Urinary bladder (tissue), 4 donors: ENCODE data around the gene RRAS2. TPM values are rescaled to one million over a fixed set of nuclear protein-coding genes. Genes with fewer than 3 reads are reported as not detected.
"Not testable (repeated sequence)": the region's sequence is repeated elsewhere in the genome, so short reads cannot be mapped to it uniquely, and the experiment has no call there.

ENCODE experiments used
- DNase-seq: peaks from one replicate; pipeline ENCODE4 v3.0.0-alpha.2; 2015; ENCODE audit errors: extremely low spot score
- H3K27ac ChIP-seq: one replicate; pipeline ENCODE4 v1.5.1; 2013; ENCODE audit warnings: low read depth, mild to moderate bottlenecking, moderate library complexity
- H3K36me3 ChIP-seq: one replicate; pipeline ENCODE4 v1.6.1; 2013; ENCODE audit warnings: mild to moderate bottlenecking, moderate library complexity; ENCODE audit not compliant: insufficient read depth
- H3K4me1 ChIP-seq: one replicate; pipeline ENCODE4 v1.6.1; 2013; ENCODE audit warnings: mild to moderate bottlenecking, moderate library complexity; ENCODE audit not compliant: insufficient read depth
- H3K4me3 ChIP-seq: one replicate; pipeline ENCODE4 v1.5.1; 2013; ENCODE audit warnings: low read depth, low read length
- WGBS: extraction: QIAGEN DNeasy Blood & Tissue Kit; methylation state at CpG from one replicate; pipeline ENCODE4 v1.1.7; 2013; 5-methylcytosine and 5-hydroxymethylcytosine counted together
- polyA plus RNA-seq: library from polyadenylated mRNA; stranded (reverse); fragments of 200-250 nt; gene quantifications from one replicate; pipeline ENCODE4 v1.2.3, GENCODE V29; 2013
- total RNA-seq: library from RNA; depleted of rRNA; stranded (reverse); fragments of >200 nt; gene quantifications from one replicate; pipeline ENCODE4 v1.2.3, GENCODE V29; 2014
- donor health status: healthy with polysubstance abuse.
- donor health status: healthy.

Gene RRAS2
- total RNA-seq (46.7 TPM), polyA plus RNA-seq (23.4 TPM)

DNA sequence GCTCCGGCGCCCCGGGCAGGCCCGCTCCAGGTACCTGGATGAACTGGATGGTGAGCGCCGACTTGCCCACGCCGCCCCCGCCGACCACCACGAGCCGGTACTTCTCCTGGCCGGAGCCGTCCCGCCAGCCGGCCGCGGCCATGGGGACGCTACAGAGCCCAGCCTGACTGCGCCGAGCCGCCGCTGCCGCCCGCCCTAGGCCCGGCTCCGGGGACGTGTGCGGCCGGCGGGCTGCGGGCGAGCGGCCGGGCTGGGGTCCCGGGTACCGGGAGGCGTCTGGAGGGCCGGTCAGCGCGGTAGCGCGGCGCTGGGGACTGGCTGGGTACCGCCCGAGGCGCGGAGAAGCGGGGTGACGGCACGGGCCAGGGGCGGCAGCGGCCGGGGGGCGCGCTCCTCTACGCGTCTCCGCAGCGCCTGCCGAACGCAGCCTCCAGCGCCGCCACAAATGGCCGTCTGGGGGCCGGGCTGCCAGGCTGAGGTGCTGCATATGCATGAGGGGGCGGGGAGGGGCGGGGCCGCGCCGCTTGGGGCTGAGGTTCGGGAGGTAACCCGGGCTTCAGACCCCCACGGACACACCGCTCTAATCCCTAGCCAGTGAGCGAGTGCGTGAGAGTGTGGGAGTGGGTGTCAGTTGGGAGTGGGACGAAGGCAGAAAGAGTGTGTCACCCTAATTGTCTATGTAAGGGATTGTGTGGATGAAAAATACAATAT lies at the start of gene RRAS2:
Gene RRAS2 (minus strand): TSS at position 455 of the 711 bp plus-strand sequence. CDS start 313 bp downstream, at position 142.
- Histone ChIP-seq H3K4me3 (peak within 1 kb of the TSS; percentile 96), H3K27ac (peak within 1 kb of the TSS; percentile 80), H3K4me1 (no peaks in the 10 kb centered on the region), H3K36me3 (no peaks in the 10 kb centered on the region)
- WGBS: 2% methylated on average over 78 of the region's 78 CpGs
- no peak for DNase-seq

GRCh38 chr11:14408612-14409011 lies 49.6 kb upstream of the RRAS2 start:
- Histone ChIP-seq H3K4me3 (no peak overlapping the region), H3K36me3 (no peaks in the 10 kb centered on the region), H3K4me1 (no peaks in the 10 kb centered on the region), H3K27ac (no peak overlapping the region)
- 91% methylated on average over 2 of the region's 2 CpGs for WGBS
- no peak for DNase-seq

DNA sequence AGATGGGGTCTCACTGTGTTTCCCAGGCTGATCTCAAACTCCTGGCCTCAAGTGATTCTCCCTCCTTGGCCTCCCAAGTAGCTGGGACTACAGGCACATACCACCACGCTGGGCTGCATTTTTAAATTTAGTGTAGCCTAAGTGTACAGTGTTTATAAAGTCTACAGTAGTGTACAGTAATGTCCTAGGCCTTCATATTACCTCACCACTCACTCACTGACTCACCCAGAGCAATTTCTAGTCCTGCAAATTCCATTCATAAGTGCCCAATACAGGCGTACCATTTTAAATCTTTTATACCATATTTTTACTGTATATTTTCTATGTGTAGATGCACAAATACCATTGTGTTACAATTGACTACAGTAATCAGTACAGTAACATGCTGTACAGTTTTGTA lies 47.1 kb upstream of the RRAS2 start:
- DNase-seq, H3K36me3 ChIP-seq, H3K4me1 ChIP-seq, H3K4me3 ChIP-seq, H3K27ac ChIP-seq: not testable (repeated sequence)
- WGBS: 95% methylated on average over 2 of the region's 2 CpGs

- not testable (repeated sequence) for DNase-seq, H3K36me3 ChIP-seq, H3K27ac ChIP-seq, H3K4me3 ChIP-seq, H3K4me1 ChIP-seq
- WGBS: 97% methylated on average over 6 of the region's 6 CpGs
Observed at GRCh38 chr11:14403528-14403927, 44.5 kb upstream of the RRAS2 start.

GRCh38 chr11:14399087-14399486 lies 40.1 kb upstream of the RRAS2 start:
- H3K36me3 ChIP-seq: no peaks in the 10 kb centered on the region
- H3K27ac ChIP-seq: no peak overlapping the region
- no peak for DNase-seq
- H3K4me1 ChIP-seq: no peaks in the 10 kb centered on the region
- no peak overlapping the region for H3K4me3 ChIP-seq
- 61% methylated on average over 1 of the region's 1 CpG for WGBS

GRCh38 chr11:14396273-14396672 lies 37.3 kb upstream of the RRAS2 start:
- Histone ChIP-seq H3K4me3 (no peak overlapping the region), H3K27ac (no peak overlapping the region), H3K4me1 (no peaks in the 10 kb centered on the region), H3K36me3 (no peaks in the 10 kb centered on the region)
- DNase-seq: no peak

DNA sequence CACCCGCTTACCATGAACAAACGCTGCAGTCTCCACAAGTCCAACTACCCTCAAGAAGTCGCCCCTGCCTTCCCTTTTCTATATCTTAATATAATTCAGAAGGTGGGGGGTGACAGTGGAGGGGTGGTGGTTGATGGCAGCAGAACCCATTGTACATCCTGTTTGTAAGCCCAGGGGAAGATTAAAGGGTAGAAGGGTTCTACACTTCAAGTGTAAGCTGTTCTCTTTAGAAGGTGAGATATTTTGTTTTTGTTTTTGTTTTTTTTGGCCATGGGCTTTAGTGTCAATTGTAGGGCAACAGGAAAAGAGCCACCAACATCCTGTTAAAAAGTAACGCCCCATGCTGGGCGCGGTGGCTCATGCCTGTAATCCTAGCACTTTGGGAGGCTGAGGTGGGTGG lies 34.9 kb upstream of the RRAS2 start:
- WGBS: 94% methylated on average over 6 of the region's 6 CpGs
- H3K36me3 ChIP-seq: no peaks in the 10 kb centered on the region
- DNase-seq: no peak
- H3K4me3 ChIP-seq: no peak overlapping the region
- H3K4me1 ChIP-seq: no peaks in the 10 kb centered on the region
- no peak overlapping the region for H3K27ac ChIP-seq

DNA sequence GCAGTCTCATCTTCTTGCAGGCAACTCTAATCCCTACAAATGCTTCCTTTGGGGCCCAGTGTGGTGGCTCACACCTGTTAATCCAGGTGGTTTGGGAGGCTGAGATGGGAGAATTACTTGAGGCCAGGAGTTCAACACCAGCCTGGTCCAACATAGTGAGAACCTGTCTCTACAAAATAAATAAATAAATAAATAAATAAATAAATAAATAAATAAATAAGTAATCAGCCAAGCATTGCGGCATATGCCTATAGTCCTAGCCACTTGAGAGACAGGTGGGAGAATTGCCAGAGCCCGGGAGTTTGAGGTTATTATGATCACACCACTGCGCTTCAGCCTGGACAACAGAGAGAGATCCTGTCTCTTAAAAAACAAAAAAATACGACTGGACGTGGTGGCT lies 34.1 kb upstream of the RRAS2 start:
- H3K27ac ChIP-seq: no peak overlapping the region
- H3K36me3 ChIP-seq: no peaks in the 10 kb centered on the region
- no peak for DNase-seq
- WGBS: 94% methylated on average over 5 of the region's 5 CpGs
- no peaks in the 10 kb centered on the region for H3K4me1 ChIP-seq
- no peak overlapping the region for H3K4me3 ChIP-seq

DNA sequence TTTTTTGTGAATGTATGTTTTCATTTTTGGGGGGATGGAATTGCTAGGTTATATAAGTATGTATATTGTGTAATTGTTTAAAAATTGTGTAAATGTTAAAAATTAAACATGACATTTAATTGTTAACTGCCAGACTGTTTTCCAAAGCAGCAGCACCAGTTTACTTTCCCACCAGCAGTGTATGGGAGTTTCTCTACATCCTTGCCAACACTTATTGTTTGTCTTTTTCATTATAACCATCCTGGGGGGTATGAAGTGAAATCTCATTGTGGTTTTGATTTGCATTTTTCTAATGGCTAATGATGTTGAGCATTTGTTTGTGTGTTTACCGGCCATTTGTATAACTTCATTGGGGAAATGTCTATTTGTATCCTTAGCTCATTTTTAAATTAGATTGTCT lies 31.7 kb upstream of the RRAS2 start:
- no peaks in the 10 kb centered on the region for H3K36me3 ChIP-seq
- no peak for DNase-seq
- H3K4me3 ChIP-seq: no peak overlapping the region
- H3K4me1 ChIP-seq: no peaks in the 10 kb centered on the region
- H3K27ac ChIP-seq: no peak overlapping the region
- WGBS: 99% methylated on average over 1 of the region's 1 CpG

GRCh38 chr11:14388352-14388751 lies 29.4 kb upstream of the RRAS2 start:
- H3K27ac ChIP-seq: no peak overlapping the region
- H3K36me3 ChIP-seq: no peaks in the 10 kb centered on the region
- H3K4me3 ChIP-seq: no peak overlapping the region
- no peak for DNase-seq
- 74% methylated on average over 4 of the region's 4 CpGs for WGBS
- H3K4me1 ChIP-seq: no peaks in the 10 kb centered on the region

DNA sequence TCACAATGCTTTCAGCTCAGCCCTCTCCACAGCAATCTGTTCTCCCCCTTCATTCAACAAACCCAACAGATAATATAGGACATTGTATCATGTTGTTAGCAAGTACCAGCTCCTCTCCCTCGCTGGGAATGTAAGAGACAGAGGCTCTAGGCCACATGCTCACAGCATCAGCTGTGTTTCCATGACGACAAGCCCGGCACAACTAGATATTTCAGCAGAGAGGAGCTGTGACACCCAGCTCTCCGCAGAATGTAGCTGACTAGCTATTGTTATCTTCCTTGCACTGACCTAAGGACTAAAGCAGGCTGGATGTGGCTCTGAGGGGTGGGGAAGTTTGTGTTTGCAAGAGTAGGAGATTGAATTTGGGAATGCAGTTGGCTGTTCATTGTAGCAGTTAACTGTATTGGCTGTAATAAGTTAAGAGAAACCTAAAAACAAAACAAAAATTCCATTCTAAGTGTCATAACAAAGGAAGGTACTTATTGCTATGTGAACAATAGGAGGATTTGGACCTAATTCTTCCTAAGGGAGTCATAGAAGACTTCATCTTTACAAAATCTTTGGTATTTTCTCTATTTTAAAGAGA lies 28.0 kb upstream of the RRAS2 start:
- 28% methylated on average over 4 of the region's 4 CpGs for WGBS
- H3K36me3 ChIP-seq: no peaks in the 10 kb centered on the region
- no peak overlapping the region for H3K4me3 ChIP-seq
- peak; percentile 17 for DNase-seq
- H3K4me1 ChIP-seq: no peaks in the 10 kb centered on the region
- no peak overlapping the region for H3K27ac ChIP-seq

GRCh38 chr11:14386081-14386480 lies 27.1 kb upstream of the RRAS2 start:
- no peaks in the 10 kb centered on the region for H3K36me3 ChIP-seq
- H3K4me1 ChIP-seq: no peaks in the 10 kb centered on the region
- H3K27ac ChIP-seq: no peak overlapping the region
- no peak overlapping the region for H3K4me3 ChIP-seq
- no peak for DNase-seq

DNA sequence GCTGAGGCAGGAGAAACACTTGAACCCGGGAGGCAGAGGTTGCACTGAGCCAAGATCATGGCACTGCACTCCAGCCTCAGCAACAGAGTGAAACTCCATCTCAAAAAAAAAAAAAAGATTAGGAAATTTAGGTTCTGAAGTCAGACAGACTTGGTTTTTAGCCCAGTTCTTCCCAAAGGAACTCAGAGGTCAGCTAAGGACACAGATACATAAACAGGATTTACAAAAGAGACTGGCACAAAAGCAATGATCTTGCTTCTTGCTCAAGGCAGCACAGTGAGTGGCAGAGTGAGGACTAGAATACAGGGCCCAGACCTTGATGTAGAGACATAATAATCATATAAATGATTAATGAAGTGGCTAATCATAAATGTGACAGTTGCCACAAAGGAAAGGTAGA lies 25.4 kb upstream of the RRAS2 start:
- WGBS: 81% methylated on average over 1 of the region's 1 CpG

GRCh38 chr11:14381968-14382367 lies 23.0 kb upstream of the RRAS2 start:
- Histone ChIP-seq H3K4me3 (no peak overlapping the region), H3K27ac (no peak overlapping the region), H3K4me1 (no peaks in the 10 kb centered on the region), H3K36me3 (no peaks in the 10 kb centered on the region)
- 75% methylated on average over 4 of the region's 4 CpGs for WGBS
- DNase-seq: no peak

More for the DNA sequence above, 25.4 kb upstream of the RRAS2 start:
- H3K4me1 ChIP-seq: no peaks in the 10 kb centered on the region
- H3K36me3 ChIP-seq: no peaks in the 10 kb centered on the region
- no peak overlapping the region for H3K27ac ChIP-seq
- DNase-seq: no peak
- no peak overlapping the region for H3K4me3 ChIP-seq
